ENCODE results near the gene NSL1. TPM values are rescaled to one million over a fixed set of nuclear protein-coding genes. Genes with fewer than 3 reads are reported as not detected.

Gene NSL1
- total and polyA plus RNA-seq, 9 of the 15 experiments (the other 6 are each of a cell fraction or from before 2014, with no cell fraction given), result 53.5 to 108 (median 59.1) TPM

- TF ChIP-seq, protein P1, sequence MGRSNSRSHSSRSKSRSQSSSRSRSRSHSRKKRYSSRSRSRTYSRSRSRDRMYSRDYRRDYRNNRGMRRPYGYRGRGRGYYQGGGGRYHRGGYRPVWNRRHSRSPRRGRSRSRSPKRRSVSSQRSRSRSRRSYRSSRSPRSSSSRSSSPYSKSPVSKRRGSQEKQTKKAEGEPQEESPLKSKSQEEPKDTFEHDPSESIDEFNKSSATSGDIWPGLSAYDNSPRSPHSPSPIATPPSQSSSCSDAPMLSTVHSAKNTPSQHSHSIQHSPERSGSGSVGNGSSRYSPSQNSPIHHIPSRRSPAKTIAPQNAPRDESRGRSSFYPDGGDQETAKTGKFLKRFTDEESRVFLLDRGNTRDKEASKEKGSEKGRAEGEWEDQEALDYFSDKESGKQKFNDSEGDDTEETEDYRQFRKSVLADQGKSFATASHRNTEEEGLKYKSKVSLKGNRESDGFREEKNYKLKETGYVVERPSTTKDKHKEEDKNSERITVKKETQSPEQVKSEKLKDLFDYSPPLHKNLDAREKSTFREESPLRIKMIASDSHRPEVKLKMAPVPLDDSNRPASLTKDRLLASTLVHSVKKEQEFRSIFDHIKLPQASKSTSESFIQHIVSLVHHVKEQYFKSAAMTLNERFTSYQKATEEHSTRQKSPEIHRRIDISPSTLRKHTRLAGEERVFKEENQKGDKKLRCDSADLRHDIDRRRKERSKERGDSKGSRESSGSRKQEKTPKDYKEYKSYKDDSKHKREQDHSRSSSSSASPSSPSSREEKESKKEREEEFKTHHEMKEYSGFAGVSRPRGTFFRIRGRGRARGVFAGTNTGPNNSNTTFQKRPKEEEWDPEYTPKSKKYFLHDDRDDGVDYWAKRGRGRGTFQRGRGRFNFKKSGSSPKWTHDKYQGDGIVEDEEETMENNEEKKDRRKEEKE (IDR thresholded peaks at IDR 0.05; ENCODE audit: borderline replicate concordance in 1 of 2, control insufficient read depth in 1 of 2, low read depth in 2 of 2, low read length in 1 of 2), result peak in 1 of 2 experiments; percentile 97; a peak in 2 of 4 replicates
- TF ChIP-seq, protein P2, sequence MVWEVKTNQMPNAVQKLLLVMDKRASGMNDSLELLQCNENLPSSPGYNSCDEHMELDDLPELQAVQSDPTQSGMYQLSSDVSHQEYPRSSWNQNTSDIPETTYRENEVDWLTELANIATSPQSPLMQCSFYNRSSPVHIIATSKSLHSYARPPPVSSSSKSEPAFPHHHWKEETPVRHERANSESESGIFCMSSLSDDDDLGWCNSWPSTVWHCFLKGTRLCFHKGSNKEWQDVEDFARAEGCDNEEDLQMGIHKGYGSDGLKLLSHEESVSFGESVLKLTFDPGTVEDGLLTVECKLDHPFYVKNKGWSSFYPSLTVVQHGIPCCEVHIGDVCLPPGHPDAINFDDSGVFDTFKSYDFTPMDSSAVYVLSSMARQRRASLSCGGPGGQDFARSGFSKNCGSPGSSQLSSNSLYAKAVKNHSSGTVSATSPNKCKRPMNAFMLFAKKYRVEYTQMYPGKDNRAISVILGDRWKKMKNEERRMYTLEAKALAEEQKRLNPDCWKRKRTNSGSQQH (CRISPR knock-in tag; IDR thresholded peaks at IDR 0.05), result no peak
- TF ChIP-seq ZNF592 (IDR thresholded peaks at IDR 0.05), result peak; percentile 44; the same call in 1 of the 2 replicates
- peak; percentile 100 for TF ChIP-seq GABPB1 (CRISPR knock-in tag; IDR thresholded peaks at IDR 0.05)
- TF ChIP-seq FOXK1 (CRISPR knock-in tag; IDR thresholded peaks at IDR 0.05; ENCODE audit: borderline replicate concordance), result 0 out of 2 replicates have a peak, but pooled peaks have one; percentile 76
- TF ChIP-seq ATF1 (CRISPR knock-in tag; IDR thresholded peaks at IDR 0.05), result no peak
- TF ChIP-seq ATF1 (tag; IDR thresholded peaks at IDR 0.05), result peak; percentile 93
- TF ChIP-seq, protein P3, sequence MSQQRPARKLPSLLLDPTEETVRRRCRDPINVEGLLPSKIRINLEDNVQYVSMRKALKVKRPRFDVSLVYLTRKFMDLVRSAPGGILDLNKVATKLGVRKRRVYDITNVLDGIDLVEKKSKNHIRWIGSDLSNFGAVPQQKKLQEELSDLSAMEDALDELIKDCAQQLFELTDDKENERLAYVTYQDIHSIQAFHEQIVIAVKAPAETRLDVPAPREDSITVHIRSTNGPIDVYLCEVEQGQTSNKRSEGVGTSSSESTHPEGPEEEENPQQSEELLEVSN (IDR thresholded peaks at IDR 0.05; ENCODE audit: borderline replicate concordance in 1 of 2, extremely low read depth in 1 of 2, insufficient read depth in 1 of 2, insufficient read length in 1 of 2, low read depth in 1 of 2, low read length in 1 of 2, poor library complexity in 1 of 2, severe bottlenecking in 1 of 2), result peak; percentile 61 to 64
- no peak for TF ChIP-seq HOXB6 (CRISPR knock-in tag; IDR thresholded peaks at IDR 0.05; ENCODE audit: borderline replicate concordance)
- no peak for TF ChIP-seq HMG20B (CRISPR knock-in tag; IDR thresholded peaks at IDR 0.05)
- TF ChIP-seq PCBP1 (IDR thresholded peaks at IDR 0.05; ENCODE audit: low read depth, low read length, poor library complexity, severe bottlenecking), result peak; percentile 76
- TF ChIP-seq ZNF764 (CRISPR knock-in tag; IDR thresholded peaks at IDR 0.05; ENCODE audit: low read depth), result no peak; the same call in 1 of the 2 replicates
- TF ChIP-seq, protein P4, sequence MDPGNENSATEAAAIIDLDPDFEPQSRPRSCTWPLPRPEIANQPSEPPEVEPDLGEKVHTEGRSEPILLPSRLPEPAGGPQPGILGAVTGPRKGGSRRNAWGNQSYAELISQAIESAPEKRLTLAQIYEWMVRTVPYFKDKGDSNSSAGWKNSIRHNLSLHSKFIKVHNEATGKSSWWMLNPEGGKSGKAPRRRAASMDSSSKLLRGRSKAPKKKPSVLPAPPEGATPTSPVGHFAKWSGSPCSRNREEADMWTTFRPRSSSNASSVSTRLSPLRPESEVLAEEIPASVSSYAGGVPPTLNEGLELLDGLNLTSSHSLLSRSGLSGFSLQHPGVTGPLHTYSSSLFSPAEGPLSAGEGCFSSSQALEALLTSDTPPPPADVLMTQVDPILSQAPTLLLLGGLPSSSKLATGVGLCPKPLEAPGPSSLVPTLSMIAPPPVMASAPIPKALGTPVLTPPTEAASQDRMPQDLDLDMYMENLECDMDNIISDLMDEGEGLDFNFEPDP (CRISPR knock-in tag; IDR thresholded peaks at IDR 0.05), result 0 out of 2 replicates have a peak, but pooled peaks have one; percentile 67
Observed at GRCh38 chr1:212791676-212792395, at the start of gene NSL1, which contains the start of gene TATDN3 (continued).

Data from K562 (cell line).